K562 (cell line): Measurements from ENCODE around the gene KL. TPM values are rescaled to one million over a fixed set of nuclear protein-coding genes. Genes with fewer than 3 reads are reported as not detected.

Source experiments
- ATAC-seq: fragments of 200-7000 bp; cut with Tn5 transposase; 3 replicates; pipeline ENCODE4 v1.9.1; 2020; ENCODE audit warnings: moderate library complexity
- BruUV-seq: library from RNA; stranded (reverse); fragments of 400-500 nt; replicated peaks from 2 replicates; lab custom pipeline; 2021; lab: Mats Ljungman, UMichigan
- CTCF ChIA-PET: fragments of 300-600 bp; formaldehyde crosslinking; extraction: SDS; loops from one replicate; lab custom pipeline; 2021; ENCODE audit warnings: low intra/inter-chr PET ratio; lab: Yijun Ruan, JAX
- POLR2A ChIA-PET: fragments of 300-600, 350-650 bp; sonication (Branson Sonifier 250); formaldehyde crosslinking; extraction: SDS; loops from one replicate; lab custom pipeline; 2021; ENCODE audit warnings: antibody characterized with exemption, inconsistent platforms; lab: Yijun Ruan, JAX
- DNase-seq, 4 experiments: peaks; one replicate each; pipeline versions ENCODE4 v3.0.0 to v3.0.0-alpha.2; 2011 to 2018; ENCODE audit warnings: low spot score in 3 of 4, mixed read lengths in 3 of 4; ENCODE audit errors: extremely low read depth in 1 of 4
- FAIRE-seq: peaks from 2 replicates; lab custom pipeline; 2011; peaks lifted over from hg19 to GRCh38; lab: Jason Lieb, UNC
- H2AFZ ChIP-seq: 2 replicates; pipeline ENCODE4 v1.6.0; 2011; ENCODE audit warnings: low read depth, low read length, control low read depth, inconsistent platforms
- H3K27ac ChIP-seq: fragments of 200-600 bp; 3 replicates; pipeline ENCODE4 v1.8.0; 2011; ENCODE audit warnings: low read depth, mild to moderate bottlenecking, control low read depth, inconsistent platforms, low read length, moderate library complexity, mixed read lengths; ENCODE audit errors: extremely low read depth
- H3K27me3 ChIP-seq, 2 experiments: fragments of 300-600 bp in 1 of 2; 2 replicates in 1 of 2; 3 replicates in 1 of 2; pipeline versions ENCODE4 v1.6.0 to v1.8.0; 2011; ENCODE audit warnings: inconsistent platforms in 2 of 2, low read length in 2 of 2, mild to moderate bottlenecking in 1 of 2, mixed read lengths in 1 of 2, moderate library complexity in 1 of 2; ENCODE audit not compliant: control insufficient read depth in 2 of 2, insufficient read depth in 2 of 2
- H3K36me3 ChIP-seq: fragments of 300-600 bp; 3 replicates; pipeline ENCODE4 v1.8.0; 2011; ENCODE audit warnings: mild to moderate bottlenecking, low read length, inconsistent platforms; ENCODE audit not compliant: control insufficient read depth, insufficient read depth
- H3K4me1 ChIP-seq, 2 experiments: fragments of 200-600 bp in 1 of 2; replicated peaks in 1 of 2; 2 replicates in 1 of 2; 3 replicates in 1 of 2; pipeline versions ENCODE4 v1.5.1 to v1.8.0; 2011; ENCODE audit warnings: inconsistent platforms in 2 of 2, low read length in 2 of 2, mild to moderate bottlenecking in 1 of 2, mixed read lengths in 1 of 2, moderate library complexity in 1 of 2; ENCODE audit not compliant: control insufficient read depth in 2 of 2, insufficient read depth in 2 of 2
- H3K4me2 ChIP-seq: 2 replicates; pipeline ENCODE4 v1.6.1; 2011; ENCODE audit warnings: low read length, control low read depth, inconsistent platforms, mixed read lengths; ENCODE audit not compliant: insufficient read depth
- H3K4me3 ChIP-seq: fragments of 200-600 bp; sonication (generic), shearing (Covaris generic); 2 replicates; pipeline ENCODE4 v1.5.1; 2016; ENCODE audit warnings: control low read depth, inconsistent platforms
- H3K79me2 ChIP-seq: fragments of 200-600 bp; 3 replicates; pipeline ENCODE4 v1.8.0; 2011; ENCODE audit warnings: low read length, inconsistent platforms; ENCODE audit not compliant: control insufficient read depth, insufficient read depth
- H3K9ac ChIP-seq, 2 experiments: 2 replicates each; pipeline versions ENCODE4 v1.6.0 to v1.6.1; 2011; ENCODE audit warnings: low read depth in 2 of 2, low read length in 2 of 2, control low read depth in 1 of 2, inconsistent platforms in 1 of 2, mild to moderate bottlenecking in 1 of 2, mixed read lengths in 1 of 2; ENCODE audit not compliant: insufficient read depth in 1 of 2
- H3K9me1 ChIP-seq: one replicate; pipeline ENCODE4 v1.6.0; 2011; ENCODE audit warnings: inconsistent platforms, mild to moderate bottlenecking, low read length, moderate library complexity; ENCODE audit not compliant: control insufficient read depth, insufficient read depth
- H3K9me3 ChIP-seq: replicated peaks from 2 replicates; pipeline ENCODE4 v1.5.1; 2011; ENCODE audit warnings: low read depth, low read length, inconsistent platforms; ENCODE audit not compliant: control insufficient read depth, insufficient read depth
- H4K20me1 ChIP-seq: replicated peaks from 2 replicates; pipeline ENCODE4 v1.6.1; 2011; ENCODE audit warnings: low read length, inconsistent platforms, mixed read lengths; ENCODE audit not compliant: control insufficient read depth, insufficient read depth
- L3MBTL2 ChIP-seq: fragments of 450-650 bp; IDR thresholded peaks from 2 replicates; pipeline ENCODE4 v1.6.1; 2016; ENCODE audit warnings: mild to moderate bottlenecking, moderate library complexity
- MEF2D ChIP-seq: conservative IDR thresholded peaks from 2 replicates; pipeline ENCODE4 v1.6.1; 2016; ENCODE audit warnings: low read depth, missing genetic modification characterization, missing compliant biosample characterization
- NCOA6 ChIP-seq: fragments of 450-650 bp; IDR thresholded peaks from 2 replicates; pipeline ENCODE4 v1.6.1; 2017; ENCODE audit warnings: mild to moderate bottlenecking
- POLR2H ChIP-seq: IDR thresholded peaks from 2 replicates; pipeline ENCODE4 v1.6.1; 2016; ENCODE audit warnings: missing genetic modification characterization, low read depth, mild to moderate bottlenecking, control low read depth, missing compliant biosample characterization, moderate library complexity
- RNF219 ChIP-seq: fragments of 250-450 bp; sonication (Bioruptor Pico); IDR thresholded peaks from 2 replicates; pipeline ENCODE4 v1.5.0; 2022; ENCODE audit warnings: mild to moderate bottlenecking
- SOX6 ChIP-seq: fragments of 450-650 bp; IDR thresholded peaks from 2 replicates; pipeline ENCODE4 v1.6.1; 2014; ENCODE audit warnings: mild to moderate bottlenecking
- ZNF384 ChIP-seq: IDR thresholded peaks from 2 replicates; pipeline ENCODE4 v1.6.1; 2012; ENCODE audit warnings: low read depth, low read length, improper control_type of control experiment
- WGBS: fragments of 100-300 bp; shearing (Covaris generic); methylation state at CpG from one replicate; pipeline ENCODE4 v1.1.6; 2016; ENCODE audit warnings: low coverage, mixed read lengths; ENCODE audit not compliant: insufficient coverage; ENCODE audit errors: missing lambda C conversion rate; 5-methylcytosine and 5-hydroxymethylcytosine counted together
- in situ Hi-C: fragments of 300-500 bp; cut with MboI; formaldehyde crosslinking; loops from 4 replicates; pipeline ENCODE4 v1.15.0; 2018; ENCODE audit warnings: inconsistent platforms, mixed read lengths
- intact Hi-C: fragments of 100-400 bp; cut with micrococcal nuclease; formaldehyde crosslinking; loops from 2 replicates; pipeline ENCODE4 v1.14.2; 2022
- polyA plus RNA-seq, 8 experiments: library from polyadenylated mRNA; depleted of rRNA in 4 of 8; stranded (reverse) in 5 of 8; unstranded in 3 of 8; fragments of >200 nt; fragmentation: Nextera tagmentation in 2 of 8; fragmentation: Illumina TruSeq in 1 of 8; extraction: Ambion mirVana in 2 of 8; extraction: Trizol in 1 of 8; gene quantifications; 2 replicates each; pipeline versions ENCODE4 v1.2.1 to v1.2.3, GENCODE V29; 2011 to 2014; ENCODE audit warnings: inconsistent platforms in 1 of 8, missing spikeins in 1 of 8
- total RNA-seq, 7 experiments: library from RNA; depleted of rRNA in 6 of 7; stranded (reverse); fragments of >200 nt in 6 of 7; fragmentation: Illumina TruSeq in 2 of 7; extraction: Trizol in 2 of 7; gene quantifications; 2 replicates each; pipeline versions ENCODE4 v1.2.1 to v1.2.3, GENCODE V29; 2011 to 2021; ENCODE audit warnings: low replicate concordance in 1 of 7

The KL gene
- total and polyA plus RNA-seq, 9 of the 15 experiments (the other 6 are each of a cell fraction or from before 2014, with no cell fraction given), result not detected

GRCh38 chr13:32976912-32977311 is 39.3 kb upstream of the KL start:
- in situ Hi-C loops, result no loop called here
- Histone ChIP-seq H3K4me2 (no peak overlapping the region), H3K9me3 (no peaks in the 10 kb centered on the region), H3K4me3 (no peak overlapping the region), H3K79me2 (no peaks in the 10 kb centered on the region), H3K9ac (no peak overlapping the region), H3K27me3 (no peaks in the 10 kb centered on the region), H3K9me1 (no peaks in the 10 kb centered on the region), H4K20me1 (no peaks in the 10 kb centered on the region), H2AFZ (no peak overlapping the region), H3K36me3 (no peaks in the 10 kb centered on the region), H3K27ac (no peak overlapping the region), H3K4me1 (no peaks in the 10 kb centered on the region)
- ChIA-PET CTCF (no interaction called here), POLR2A (no interaction called here)
- BruUV-seq, result no TSS peak
- FAIRE-seq (no peak), ATAC-seq (no peak), DNase-seq (no peak)
- intact Hi-C loops, result no loop called here
- WGBS, result 19% methylated on average over 2 of the region's 2 CpGs
- TF ChIP-seq POLR2H (tag), result no peak
- TF ChIP-seq L3MBTL2, result no peak
- TF ChIP-seq RNF219, result no peak
- no peak for TF ChIP-seq NCOA6
- no peak for TF ChIP-seq MEF2D (tag)
- no peak for TF ChIP-seq ZNF384
- TF ChIP-seq SOX6, result no peak
